Fibroblast of the conjunctiva (primary cell): ENCODE results near the gene REN.

Experiments
- DNase-seq: peaks from one replicate; pipeline ENCODE4 v3.0.0-alpha.2; 2010; ENCODE audit warnings: low read depth

The REN gene

GRCh38 chr1:204108312-204109141 lies 57.6 kb downstream of the REN start:
- no peak for DNase-seq

- DNase-seq, result no peak
Measured at GRCh38 chr1:204107892-204108291, 58.2 kb downstream of the REN start.

GRCh38 chr1:204106825-204107224 lies 59.3 kb downstream of the REN start:
- no peak for DNase-seq

GRCh38 chr1:204105131-204105515 lies 61.0 kb downstream of the REN start:
- no peak for DNase-seq
